LNCAP (cell line): ENCODE data around the gene KDM4C.

ENCODE experiments used
- TF ChIP-seq, protein P1 (sequence below): fragments of 450-650 bp; IDR thresholded peaks from 2 replicates; pipeline ENCODE4 v1.5.1; 2017; ENCODE audit warnings: mild to moderate bottlenecking

KDM4C gene

DNA sequence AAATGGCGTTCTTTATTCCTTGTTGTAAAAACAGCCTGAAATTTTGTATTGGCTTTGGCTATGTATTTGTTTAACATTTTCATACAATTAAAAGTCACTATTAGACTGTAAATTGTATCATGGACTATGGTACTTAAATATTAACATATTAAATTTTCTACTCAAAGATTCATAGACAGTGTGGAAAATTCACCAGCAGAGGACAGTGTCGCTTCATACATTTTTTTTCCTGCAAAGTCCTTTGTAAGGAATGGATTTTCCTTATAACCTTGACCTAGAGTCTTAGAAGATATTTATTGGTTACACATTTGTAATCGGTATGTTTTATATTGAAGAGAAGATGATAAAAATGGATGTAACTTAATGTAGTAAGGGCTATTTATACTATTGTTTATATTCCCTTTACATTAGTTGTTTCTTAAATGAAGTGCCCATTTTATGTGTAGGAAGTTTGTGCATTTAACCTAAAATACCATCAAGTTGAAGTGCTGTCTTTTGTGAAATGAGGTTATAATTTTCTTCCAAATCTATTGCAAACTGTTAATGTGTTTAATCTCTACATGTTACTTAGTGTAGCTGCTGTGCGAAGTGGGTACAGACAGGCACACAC, 150.1 kb downstream of the KDM4C start:
- TF ChIP-seq, protein P1, sequence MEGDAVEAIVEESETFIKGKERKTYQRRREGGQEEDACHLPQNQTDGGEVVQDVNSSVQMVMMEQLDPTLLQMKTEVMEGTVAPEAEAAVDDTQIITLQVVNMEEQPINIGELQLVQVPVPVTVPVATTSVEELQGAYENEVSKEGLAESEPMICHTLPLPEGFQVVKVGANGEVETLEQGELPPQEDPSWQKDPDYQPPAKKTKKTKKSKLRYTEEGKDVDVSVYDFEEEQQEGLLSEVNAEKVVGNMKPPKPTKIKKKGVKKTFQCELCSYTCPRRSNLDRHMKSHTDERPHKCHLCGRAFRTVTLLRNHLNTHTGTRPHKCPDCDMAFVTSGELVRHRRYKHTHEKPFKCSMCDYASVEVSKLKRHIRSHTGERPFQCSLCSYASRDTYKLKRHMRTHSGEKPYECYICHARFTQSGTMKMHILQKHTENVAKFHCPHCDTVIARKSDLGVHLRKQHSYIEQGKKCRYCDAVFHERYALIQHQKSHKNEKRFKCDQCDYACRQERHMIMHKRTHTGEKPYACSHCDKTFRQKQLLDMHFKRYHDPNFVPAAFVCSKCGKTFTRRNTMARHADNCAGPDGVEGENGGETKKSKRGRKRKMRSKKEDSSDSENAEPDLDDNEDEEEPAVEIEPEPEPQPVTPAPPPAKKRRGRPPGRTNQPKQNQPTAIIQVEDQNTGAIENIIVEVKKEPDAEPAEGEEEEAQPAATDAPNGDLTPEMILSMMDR, result peak; percentile 84

DNA sequence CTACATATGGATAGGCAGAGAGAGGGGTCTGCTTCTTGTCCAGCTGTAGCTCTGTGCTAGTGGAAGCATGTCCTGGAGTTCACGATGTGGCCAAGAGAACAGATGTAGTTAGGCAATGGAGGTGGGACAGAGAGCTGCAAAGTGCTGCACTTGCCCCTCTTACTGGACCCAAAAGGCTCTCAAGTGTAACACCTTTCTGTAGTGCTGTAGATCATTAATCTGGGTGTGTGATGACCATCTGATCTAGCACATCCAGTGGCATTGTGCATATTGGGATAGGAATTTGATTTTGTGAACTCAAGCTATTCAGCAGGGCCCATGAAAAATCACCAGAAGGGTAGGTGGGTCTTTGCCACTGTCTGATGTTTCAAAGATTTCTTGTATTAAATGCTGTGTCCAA, 151.4 kb downstream of the KDM4C start:
- TF ChIP-seq, protein P1, result no peak

DNA sequence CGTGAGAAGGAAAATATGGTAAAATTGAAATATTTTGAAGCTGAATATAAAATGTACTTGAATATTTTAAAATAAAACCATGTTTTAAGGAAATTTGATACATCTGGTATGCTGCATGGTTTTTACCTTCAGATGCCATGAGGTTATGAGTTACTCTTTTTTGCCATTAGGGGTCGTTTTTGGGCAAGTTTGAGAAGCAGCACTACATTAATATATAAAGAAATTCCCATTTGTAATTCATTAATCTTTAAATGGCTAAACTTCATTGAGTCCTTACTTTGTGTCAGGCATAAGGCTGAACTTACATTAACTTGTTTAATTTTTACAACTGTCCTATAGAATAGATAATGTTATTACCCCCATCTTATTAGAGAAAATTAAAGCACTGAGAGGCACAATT, 152.3 kb downstream of the KDM4C start:
- TF ChIP-seq, protein P1, result peak; percentile 60

DNA sequence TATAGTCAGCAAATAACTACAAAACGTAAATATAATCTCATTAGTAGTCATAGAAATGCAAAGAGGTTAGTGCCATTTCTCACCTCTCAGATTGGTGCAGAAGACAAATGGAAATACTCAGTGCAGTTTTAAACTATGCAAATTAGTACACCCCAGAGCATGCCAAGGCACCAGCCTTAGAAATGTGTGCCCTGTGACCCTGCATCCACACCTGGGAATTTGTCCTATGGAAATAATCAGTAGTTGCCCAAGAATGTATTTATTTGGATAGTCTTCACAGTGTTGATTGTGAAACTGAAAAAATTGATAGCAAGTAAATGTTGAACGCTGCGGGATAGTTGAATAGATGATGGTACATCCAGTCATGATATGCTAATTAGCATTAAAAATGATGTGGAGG, 152.7 kb downstream of the KDM4C start:
- TF ChIP-seq, protein P1, result no peak

DNA sequence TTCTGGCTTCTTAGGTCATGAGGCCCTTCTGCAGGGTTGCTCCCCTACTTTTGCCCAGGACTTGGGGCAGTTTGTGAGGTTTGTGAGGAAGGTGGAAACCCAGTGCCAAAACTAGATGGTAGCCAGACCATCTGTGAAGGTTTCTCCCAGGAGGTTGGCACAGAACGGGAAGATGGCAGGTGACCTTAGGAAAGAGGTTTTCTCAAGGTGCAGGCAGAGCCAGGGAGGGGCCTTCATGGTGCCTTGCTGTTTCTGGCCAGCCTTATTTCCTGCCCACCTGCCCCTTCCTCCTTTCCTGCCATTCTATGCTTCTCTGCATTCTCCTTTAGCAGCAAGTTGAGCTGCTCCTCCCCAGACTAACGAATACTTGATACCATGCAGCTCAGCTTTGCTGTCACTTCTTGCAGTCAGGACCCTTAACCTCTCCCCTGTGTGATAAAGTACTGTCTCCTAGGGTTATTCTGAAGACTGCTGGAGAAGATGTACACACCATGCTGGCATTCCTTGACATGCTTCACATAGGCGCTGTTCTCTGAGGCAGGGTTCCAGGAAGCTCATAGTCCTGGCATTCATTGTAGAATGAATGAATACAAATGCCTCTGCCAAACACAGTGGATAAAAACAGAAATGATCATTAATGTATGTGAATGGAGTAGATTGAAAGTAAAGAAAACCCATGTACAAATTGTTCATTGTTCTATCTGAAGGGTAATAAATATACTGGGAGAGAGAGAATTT, 154.3 kb downstream of the KDM4C start:
- TF ChIP-seq, protein P1, result no peak

DNA sequence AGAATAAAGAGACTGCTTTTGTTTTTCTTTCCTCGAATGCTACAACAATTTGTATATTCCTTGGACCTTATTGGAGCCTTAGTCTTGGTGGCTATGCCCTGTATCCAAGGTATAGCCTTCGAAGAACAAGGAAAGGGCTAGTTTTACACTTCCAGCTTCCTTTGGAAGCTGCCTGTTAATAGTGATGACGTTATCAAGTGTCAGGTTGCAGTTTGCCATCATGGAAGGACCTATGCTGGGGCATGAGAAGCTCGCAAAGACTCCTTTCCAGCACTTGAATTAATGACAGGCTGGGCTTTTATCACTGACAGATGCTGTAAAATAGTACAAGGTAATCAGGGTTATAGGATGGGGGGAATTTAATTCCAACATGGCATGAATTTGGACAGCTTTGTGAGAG, 157.9 kb downstream of the KDM4C start:
- TF ChIP-seq, protein P1, result no peak

DNA sequence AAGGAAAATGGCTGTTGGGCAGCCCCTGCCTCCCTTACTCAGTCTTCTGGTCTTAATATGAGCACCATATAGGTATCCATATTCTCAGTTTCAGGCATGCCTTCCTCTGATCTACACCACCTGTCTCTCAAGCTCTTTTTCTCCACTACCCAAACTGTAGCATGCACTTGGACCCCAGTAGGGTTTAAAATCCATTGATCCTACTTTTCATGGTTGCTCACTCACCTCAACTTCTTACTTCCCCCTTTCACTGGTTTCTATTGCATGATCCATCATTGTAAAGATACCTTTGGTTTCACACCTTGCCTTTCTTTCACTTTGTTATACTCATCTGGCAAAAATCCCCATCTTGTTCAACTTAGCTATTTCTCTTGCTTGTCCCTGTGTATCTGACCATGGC, 159.4 kb downstream of the KDM4C start:
- TF ChIP-seq, protein P1, result no peak
